Endothelial cell of umbilical vein (primary cell): Measurements from ENCODE around the gene GPR107. TPM values are rescaled to one million over a fixed set of nuclear protein-coding genes. Genes with fewer than 3 reads are reported as not detected.

Experiments used
- BruUV-seq: library from RNA; stranded (reverse); fragments of 400-500 nt; replicated peaks from 2 replicates; lab custom pipeline; 2021; lab: Mats Ljungman, UMichigan
- CTCF ChIA-PET: fragments of 300-600, 350-600 bp; sonication (Branson Sonifier 250); formaldehyde crosslinking; loops from one replicate; lab custom pipeline; 2021; ENCODE audit warnings: antibody characterized with exemption, inconsistent platforms; lab: Charles Lee
- POLR2A ChIA-PET: fragments of 300-600, 350-600 bp; sonication (Branson Sonifier 250); formaldehyde crosslinking; loops from one replicate; lab custom pipeline; 2021; ENCODE audit warnings: antibody characterized with exemption, inconsistent platforms; lab: Charles Lee
- DNase-seq: peaks from one replicate; pipeline ENCODE4 v3.0.0-alpha.2; 2011; ENCODE audit warnings: low read depth, low spot score
- FAIRE-seq: peaks from 2 replicates; lab custom pipeline; 2011; peaks lifted over from hg19 to GRCh38; lab: Jason Lieb, UNC
- H2AFZ ChIP-seq: 2 replicates; pipeline ENCODE4 v1.6.0; 2012; ENCODE audit warnings: low read depth, low read length, control low read depth, inconsistent platforms
- H3K27ac ChIP-seq: 2 replicates; pipeline ENCODE4 v1.5.1; 2011; ENCODE audit warnings: low read depth, mild to moderate bottlenecking, control low read depth, low read length, moderate library complexity; ENCODE audit not compliant: insufficient read depth
- H3K27me3 ChIP-seq, 2 experiments: 2 replicates each; pipeline versions ENCODE4 v1.6.0 to v1.6.1; 2011; ENCODE audit warnings: low read length in 2 of 2, mixed read lengths in 1 of 2; ENCODE audit not compliant: control insufficient read depth in 2 of 2, insufficient read depth in 2 of 2
- H3K36me3 ChIP-seq, 2 experiments: 2 replicates in 1 of 2; 3 replicates in 1 of 2; pipeline ENCODE4 v1.5.1; 2011; ENCODE audit warnings: low read length in 2 of 2, mild to moderate bottlenecking in 1 of 2, moderate library complexity in 1 of 2; ENCODE audit not compliant: control insufficient read depth in 2 of 2, insufficient read depth in 2 of 2; ENCODE audit errors: extremely low read depth in 1 of 2
- H3K4me1 ChIP-seq: 3 replicates; pipeline ENCODE4 v1.5.1; 2011; ENCODE audit warnings: mild to moderate bottlenecking, low read length; ENCODE audit not compliant: control insufficient read depth, insufficient read depth; ENCODE audit errors: extremely low read depth
- H3K4me2 ChIP-seq: 2 replicates; pipeline ENCODE4 v1.6.1; 2011; ENCODE audit warnings: low read length, control low read depth, mixed read lengths; ENCODE audit not compliant: insufficient read depth
- H3K4me3 ChIP-seq, 3 experiments: fragments of 200-600 bp in 1 of 3; sonication (generic), shearing (Covaris generic) in 1 of 3; replicated peaks in 1 of 3; 2 replicates each; pipeline ENCODE4 v1.5.1; 2011 to 2016; ENCODE audit warnings: control low read depth in 3 of 3, low read length in 3 of 3, mild to moderate bottlenecking in 2 of 3, inconsistent platforms in 1 of 3, low read depth in 1 of 3, moderate library complexity in 1 of 3; ENCODE audit not compliant: insufficient read depth in 1 of 3
- H3K79me2 ChIP-seq: 2 replicates; pipeline ENCODE4 v1.6.0; 2012; ENCODE audit warnings: low read length, inconsistent platforms; ENCODE audit not compliant: control insufficient read depth, insufficient read depth
- H3K9ac ChIP-seq: replicated peaks from 2 replicates; pipeline ENCODE3; 2011; ENCODE audit warnings: low read length, control low read depth; ENCODE audit not compliant: insufficient read depth; ENCODE audit errors: extremely low read depth
- H3K9me1 ChIP-seq: replicated peaks from 3 replicates; pipeline ENCODE4 v1.6.0; 2011; ENCODE audit warnings: mild to moderate bottlenecking, low read length; ENCODE audit not compliant: control insufficient read depth, insufficient read depth; ENCODE audit errors: extremely low read depth
- H3K9me3 ChIP-seq: replicated peaks from 2 replicates; pipeline ENCODE4 v1.5.1; 2012; ENCODE audit warnings: low read length, inconsistent platforms; ENCODE audit not compliant: control insufficient read depth, insufficient read depth
- H4K20me1 ChIP-seq: replicated peaks from 2 replicates; pipeline ENCODE3; 2011; ENCODE audit warnings: mild to moderate bottlenecking, low read length; ENCODE audit not compliant: control insufficient read depth, insufficient read depth; ENCODE audit errors: extremely low read depth
- JUN ChIP-seq: IDR thresholded peaks from 2 replicates; pipeline ENCODE4 v1.6.1; 2011; ENCODE audit warnings: borderline replicate concordance, low read depth; ENCODE audit not compliant: insufficient read length, insufficient read depth
- dilution Hi-C: fragments of 300-500 bp; cut with MboI; formaldehyde crosslinking; loops from one replicate; pipeline ENCODE4 v1.15.0; 2019; ENCODE audit warnings: low sequenced_read_pairs; ENCODE audit not compliant: extremely low pct_ligation_motif_present
- intact Hi-C: fragments of 100-400 bp; cut with micrococcal nuclease; formaldehyde crosslinking; loops from one replicate; pipeline ENCODE4 v1.10.0; 2022
- polyA plus RNA-seq, 4 experiments: library from polyadenylated mRNA; depleted of rRNA in 3 of 4; stranded (reverse) in 3 of 4; unstranded in 1 of 4; fragments of >200 nt; gene quantifications; 2 replicates each; pipeline versions ENCODE4 v1.2.1 to v1.2.3, GENCODE V29; 2011 to 2012; ENCODE audit warnings: missing spikeins in 1 of 4
- total RNA-seq: library from RNA; stranded (reverse); gene quantifications from 2 replicates; pipeline ENCODE4 v1.2.3, GENCODE V29; 2021
- TF ChIP-seq, protein P1 (sequence below), 2 donors: IDR thresholded peaks; 1 replicate in 1 of 2; 2 replicates in 1 of 2; pipeline ENCODE4 v1.5.1; 2011; ENCODE audit warnings: low read length in 2 of 2, mild to moderate bottlenecking in 2 of 2, moderate library complexity in 2 of 2, control low read depth in 1 of 2, inconsistent platforms in 1 of 2, low read depth in 1 of 2; ENCODE audit not compliant: insufficient read depth in 1 of 2; ENCODE audit errors: extremely low read depth in 1 of 2
- TF ChIP-seq, protein P2 (sequence below): IDR thresholded peaks from 2 replicates; pipeline ENCODE4 v1.6.1; 2011; ENCODE audit not compliant: insufficient read depth, insufficient read length

GPR107 gene
- total and polyA plus RNA-seq, 2 donors (not counting 3 experiments of a cell fraction or from before 2014, with no cell fraction given) = 27.2 to 38.9 TPM

DNA sequence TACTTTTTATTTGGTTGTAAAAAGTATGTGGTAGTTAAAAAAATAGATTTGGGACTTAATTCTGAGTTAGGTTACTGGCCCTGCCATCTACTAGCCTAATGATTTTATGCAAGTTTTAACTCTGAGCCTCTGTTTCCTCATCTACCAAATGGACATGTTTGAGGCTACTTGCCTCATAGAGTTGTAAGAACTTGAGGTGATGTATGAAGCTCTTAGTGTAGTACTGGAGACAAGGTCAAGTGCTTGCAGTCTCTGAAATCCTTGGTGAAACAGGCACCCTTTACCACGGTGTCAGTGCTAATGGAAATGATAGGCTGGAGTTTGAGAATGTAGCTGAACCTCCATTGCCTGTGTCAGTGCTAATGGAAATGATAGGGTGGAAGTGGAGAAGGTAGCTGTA, 15.3 kb downstream of the GPR107 start:
- H3K36me3 ChIP-seq = peaks cover 0 to 3% of the 10 kb centered on the region in 2 experiments
- intact Hi-C loops = no loop called here
- no peaks in the 10 kb centered on the region for H3K9me1 ChIP-seq
- H3K27ac ChIP-seq = no peak overlapping the region
- no TSS peak for BruUV-seq
- H3K27me3 ChIP-seq = no peaks in the 10 kb centered on the region
- H3K4me1 ChIP-seq = peaks cover 18% of the 10 kb centered on the region
- DNase-seq (no peak), FAIRE-seq (no peak)
- H3K9me3 ChIP-seq = no peaks in the 10 kb centered on the region
- H3K4me3 ChIP-seq = no peak overlapping the region
- ChIA-PET CTCF (interaction anchor here (1.5 to 1.9 kb wide), 2 partner anchors 8 to 30 kb away, joined by 3 to 4 read pairs; no protein-coding TSS in a partner anchor), POLR2A (interaction anchor here (0.6 kb wide), 1 partner anchor 10 kb away, joined by 3 read pairs; no protein-coding TSS in a partner anchor)
- TF ChIP-seq JUN = no peak
- TF ChIP-seq, protein P1, sequence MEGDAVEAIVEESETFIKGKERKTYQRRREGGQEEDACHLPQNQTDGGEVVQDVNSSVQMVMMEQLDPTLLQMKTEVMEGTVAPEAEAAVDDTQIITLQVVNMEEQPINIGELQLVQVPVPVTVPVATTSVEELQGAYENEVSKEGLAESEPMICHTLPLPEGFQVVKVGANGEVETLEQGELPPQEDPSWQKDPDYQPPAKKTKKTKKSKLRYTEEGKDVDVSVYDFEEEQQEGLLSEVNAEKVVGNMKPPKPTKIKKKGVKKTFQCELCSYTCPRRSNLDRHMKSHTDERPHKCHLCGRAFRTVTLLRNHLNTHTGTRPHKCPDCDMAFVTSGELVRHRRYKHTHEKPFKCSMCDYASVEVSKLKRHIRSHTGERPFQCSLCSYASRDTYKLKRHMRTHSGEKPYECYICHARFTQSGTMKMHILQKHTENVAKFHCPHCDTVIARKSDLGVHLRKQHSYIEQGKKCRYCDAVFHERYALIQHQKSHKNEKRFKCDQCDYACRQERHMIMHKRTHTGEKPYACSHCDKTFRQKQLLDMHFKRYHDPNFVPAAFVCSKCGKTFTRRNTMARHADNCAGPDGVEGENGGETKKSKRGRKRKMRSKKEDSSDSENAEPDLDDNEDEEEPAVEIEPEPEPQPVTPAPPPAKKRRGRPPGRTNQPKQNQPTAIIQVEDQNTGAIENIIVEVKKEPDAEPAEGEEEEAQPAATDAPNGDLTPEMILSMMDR (IDR thresholded peaks at IDR 0.05; ENCODE audit: extremely low read depth in 1 of 2, insufficient read depth in 1 of 2, low read depth in 1 of 2, low read length in 2 of 2) = no peak
- TF ChIP-seq, protein P2, sequence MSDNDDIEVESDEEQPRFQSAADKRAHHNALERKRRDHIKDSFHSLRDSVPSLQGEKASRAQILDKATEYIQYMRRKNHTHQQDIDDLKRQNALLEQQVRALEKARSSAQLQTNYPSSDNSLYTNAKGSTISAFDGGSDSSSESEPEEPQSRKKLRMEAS = no peak
- no peak overlapping the region for H2AFZ ChIP-seq
- peaks cover 46% of the 10 kb centered on the region for H3K79me2 ChIP-seq
- dilution Hi-C loops = no loop called here
- H3K9ac ChIP-seq = no peak overlapping the region
- no peak overlapping the region for H3K4me2 ChIP-seq
- H4K20me1 ChIP-seq = peaks cover 2% of the 10 kb centered on the region
